Activated CD4-positive, alpha-beta T cell treated with anti-CD3 and anti-CD28 coated beads, Interleukin-2, Interleukin-6, amounts not matched to agents 100 ng/mL and 50 ng/mL, durations not matched to agents 16 hours and 8 hours (primary cell): ENCODE data around the gene NCOA5.
A peak's percentile ranks its signal among the peaks of the same experiment; 100 is the strongest.

ENCODE experiments used
- DNase-seq: peaks from one replicate; pipeline ENCODE4 v3.0.0-alpha.2; 2020

Gene NCOA5

DNA sequence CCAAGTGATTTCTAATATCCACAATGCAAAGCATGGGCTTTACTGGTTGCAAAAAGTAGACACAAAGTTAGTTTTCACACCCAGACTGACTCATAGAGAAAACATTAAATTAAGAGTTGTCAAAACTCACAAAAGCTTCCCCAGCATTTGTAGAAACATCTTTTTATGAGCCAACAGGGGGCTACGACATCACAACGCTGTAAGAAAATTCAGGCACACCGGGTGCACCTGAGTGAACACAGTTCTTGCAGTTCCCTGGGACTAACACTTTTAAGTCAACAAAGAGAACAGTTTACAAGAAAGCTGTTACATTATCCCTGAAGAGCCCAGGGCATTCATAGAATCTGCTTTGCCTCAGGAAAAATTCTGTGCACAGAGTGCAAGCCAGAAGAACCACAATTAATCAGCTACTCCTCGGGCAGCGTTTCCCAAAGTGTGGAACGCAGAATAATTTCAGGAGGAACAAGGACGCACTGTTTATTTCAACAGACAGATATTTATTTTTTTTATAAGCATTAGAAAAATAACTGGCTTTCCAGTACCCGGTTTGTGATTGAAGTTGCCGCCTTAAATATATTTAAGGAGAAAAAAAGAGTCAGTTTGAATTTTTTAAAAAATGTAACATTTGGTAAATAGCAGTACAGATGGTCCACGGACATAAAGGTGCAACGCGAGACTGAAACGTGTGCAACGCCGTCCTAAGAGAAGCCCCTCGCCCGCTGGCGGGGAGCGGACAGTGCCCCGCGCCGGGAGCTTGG lies 1.2 kb downstream of the NCOA5 start:
- DNase-seq = peak; percentile 37

- DNase-seq = no peak
These were observed 2.6 kb downstream of the NCOA5 start for GRCh38 chr20:46087161-46087560.

GRCh38 chr20:46085179-46085851 lies 4.4 kb downstream of the NCOA5 start:
- DNase-seq = no peak

GRCh38 chr20:46084805-46085178 lies 5.0 kb downstream of the NCOA5 start:
- DNase-seq = no peak

DNA sequence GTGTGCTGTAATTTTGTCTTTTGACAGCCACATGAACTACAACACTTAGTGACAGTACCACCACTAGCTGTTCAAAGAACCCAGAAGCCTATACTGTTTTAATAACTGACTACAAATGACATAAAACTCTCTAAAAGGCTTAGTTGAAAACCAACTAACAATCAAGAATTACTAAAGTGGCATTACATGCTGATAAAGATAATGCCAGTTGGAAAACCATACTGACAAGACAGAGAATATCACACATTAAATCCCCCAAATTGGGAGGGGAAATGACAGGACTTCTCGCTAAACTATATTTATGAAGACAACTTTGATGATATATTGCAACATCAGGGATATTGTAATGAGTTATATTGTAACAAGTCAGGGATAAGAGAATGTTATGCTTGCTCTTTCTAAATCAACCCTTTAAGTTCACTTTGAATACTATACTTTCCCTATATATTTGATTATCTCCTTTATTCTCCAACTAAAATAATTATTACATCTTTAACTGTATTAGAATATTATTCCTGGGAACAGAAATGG lies 6.2 kb downstream of the NCOA5 start:
- no peak for DNase-seq

GRCh38 chr20:46083101-46083500 lies 6.7 kb downstream of the NCOA5 start:
- DNase-seq = no peak

DNA sequence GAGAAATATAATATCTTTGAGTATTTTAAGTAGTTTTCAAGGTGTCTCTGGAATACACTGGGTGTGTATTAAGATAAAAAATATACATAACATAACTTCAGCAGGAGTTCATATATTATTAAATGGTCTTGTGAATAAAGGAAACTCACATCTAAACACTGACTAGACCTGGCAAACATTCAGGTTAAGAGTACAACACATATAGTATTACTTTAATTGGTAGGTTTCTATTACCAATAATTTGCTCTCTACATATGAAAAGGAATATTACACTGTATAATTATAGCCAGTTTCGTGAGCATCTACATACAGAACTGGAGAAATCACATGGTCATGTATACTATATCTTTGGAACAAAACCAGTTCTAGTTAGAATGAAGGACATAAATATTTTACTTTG lies 8.7 kb downstream of the NCOA5 start:
- no peak for DNase-seq

GRCh38 chr20:46078954-46079353 lies 10.8 kb downstream of the NCOA5 start:
- DNase-seq = no peak

GRCh38 chr20:46077642-46078305 lies 12.0 kb downstream of the NCOA5 start:
- DNase-seq = no peak

DNA sequence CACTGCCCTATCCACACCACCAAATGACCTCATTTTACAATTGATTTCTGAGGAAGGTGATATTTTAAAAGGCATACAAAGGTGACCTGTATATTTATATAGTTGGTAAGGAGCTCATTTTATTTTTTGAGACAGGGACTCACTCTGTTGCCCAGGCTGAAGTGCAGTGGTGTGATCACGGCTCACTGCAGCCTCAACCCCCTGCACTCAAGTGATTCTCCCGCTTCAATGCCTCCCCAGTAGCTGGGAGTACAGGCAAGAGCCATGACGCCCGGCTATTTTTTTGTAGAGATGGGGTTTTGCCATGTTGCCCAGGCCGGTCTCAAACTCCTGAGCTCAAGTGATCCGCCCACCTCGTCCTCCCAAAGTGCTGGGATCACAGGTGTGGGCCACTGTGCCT lies 13.0 kb downstream of the NCOA5 start:
- no peak for DNase-seq

DNA sequence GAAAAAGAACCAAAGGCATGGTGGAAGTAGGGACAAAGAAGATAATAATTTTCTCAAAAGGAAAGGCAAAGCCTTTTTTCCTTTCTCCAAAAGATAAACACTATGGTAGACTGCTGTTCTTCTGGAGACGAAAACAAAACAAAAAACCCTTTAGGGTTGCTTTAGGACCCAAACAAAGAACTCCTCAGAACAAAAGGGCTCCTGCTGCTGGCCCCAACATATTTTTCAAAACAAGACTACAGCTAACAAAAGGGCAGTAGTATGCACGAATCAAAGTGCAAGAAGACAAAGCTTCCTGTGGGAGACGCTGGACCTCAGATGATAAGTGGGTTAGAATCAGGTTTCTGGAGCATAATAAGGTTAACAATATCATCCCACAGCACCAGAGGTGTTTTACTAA lies 15.8 kb downstream of the NCOA5 start:
- DNase-seq = no peak

GRCh38 chr20:46073443-46073842 lies 16.3 kb downstream of the NCOA5 start:
- no peak for DNase-seq

DNA sequence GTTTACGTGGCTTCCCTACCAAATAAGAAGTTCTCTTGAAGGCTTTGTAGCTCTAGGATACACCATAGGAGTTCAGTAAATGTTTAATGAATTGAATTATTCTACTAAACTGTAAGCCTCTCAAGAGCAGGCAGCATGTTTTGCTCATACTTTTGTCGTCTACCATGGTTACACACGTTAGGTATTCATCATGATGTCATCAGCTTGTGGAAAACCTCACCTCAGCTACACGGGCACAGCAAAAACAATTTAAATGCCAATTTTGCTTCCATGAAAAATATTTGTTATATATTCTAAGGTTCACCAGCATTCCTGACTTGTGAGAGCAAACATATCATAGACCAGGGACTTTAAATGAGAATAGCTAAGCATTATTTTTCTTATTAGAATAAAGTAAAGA lies 16.7 kb downstream of the NCOA5 start:
- DNase-seq = no peak

GRCh38 chr20:46071573-46071972 lies 18.2 kb downstream of the NCOA5 start:
- DNase-seq = no peak

DNA sequence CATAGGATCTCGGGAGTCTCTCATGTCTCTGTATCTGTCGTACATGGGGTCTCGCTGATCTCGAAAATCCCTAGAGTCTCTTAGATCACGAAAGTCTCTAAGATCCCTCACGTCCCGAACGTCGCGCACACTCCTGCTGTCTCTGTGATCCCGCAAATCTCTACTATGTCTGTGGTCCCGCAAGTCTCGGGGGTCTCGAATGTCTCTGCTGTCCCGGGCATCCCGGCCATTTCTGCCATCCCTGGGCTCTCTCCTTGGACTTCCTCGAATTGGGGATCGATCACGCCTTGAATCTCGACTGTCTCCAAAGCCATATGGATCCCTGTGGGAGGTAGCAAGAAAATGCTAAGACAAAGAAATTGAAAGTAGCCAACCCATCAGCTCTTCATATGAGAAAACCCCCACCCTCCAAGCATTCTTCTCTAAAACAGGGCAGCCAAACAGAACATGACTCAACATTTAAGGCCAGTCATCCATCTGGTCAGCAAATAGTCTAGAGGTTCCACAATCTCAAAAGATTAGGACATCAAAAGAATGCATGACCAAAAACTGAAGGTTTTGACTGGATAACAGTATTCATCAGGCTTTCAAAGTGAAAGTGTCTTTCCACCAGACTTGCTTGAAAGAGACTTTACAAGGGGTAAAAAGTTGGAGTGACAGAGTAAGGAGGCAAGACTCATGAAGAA lies 19.4 kb downstream of the NCOA5 start:
- DNase-seq = no peak

DNA sequence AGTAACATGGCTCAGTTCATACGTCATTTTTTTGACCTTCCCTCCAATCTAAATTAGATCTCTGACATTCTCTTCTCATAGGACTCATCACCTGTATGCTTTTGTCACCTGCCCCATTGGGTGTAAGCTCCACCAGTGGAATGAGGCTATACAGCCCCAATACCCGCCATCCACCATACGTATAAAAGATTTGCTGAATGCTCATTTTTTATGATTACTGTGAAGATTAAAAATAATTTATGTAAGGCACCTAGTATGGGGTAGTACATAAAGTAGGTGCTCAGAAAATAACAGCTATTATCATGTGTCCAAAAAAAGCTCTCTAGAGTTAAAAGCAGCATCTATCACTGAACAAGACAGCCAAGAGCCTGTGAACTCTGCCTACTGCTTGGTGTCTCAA lies 24.1 kb downstream of the NCOA5 start:
- no peak for DNase-seq

DNA sequence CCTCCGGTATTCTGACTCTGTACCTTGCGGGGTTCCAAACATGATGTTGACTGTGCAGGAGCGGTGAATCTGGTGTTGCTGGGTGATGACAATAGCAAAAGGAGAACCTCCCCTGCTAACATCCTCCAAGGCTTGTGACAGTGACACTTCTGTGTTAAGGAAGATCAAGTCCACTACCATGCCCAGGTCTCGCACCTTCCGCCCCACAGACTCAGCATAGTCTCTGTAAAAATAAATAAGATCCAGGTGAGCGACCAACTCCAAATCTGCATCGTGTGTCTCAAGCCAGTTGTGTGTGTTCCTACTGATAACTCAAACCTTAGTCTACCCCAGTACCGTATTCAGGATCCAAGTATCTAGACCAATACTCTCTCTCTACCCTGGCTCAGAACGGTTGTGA lies 24.8 kb downstream of the NCOA5 start:
- DNase-seq = no peak

DNA sequence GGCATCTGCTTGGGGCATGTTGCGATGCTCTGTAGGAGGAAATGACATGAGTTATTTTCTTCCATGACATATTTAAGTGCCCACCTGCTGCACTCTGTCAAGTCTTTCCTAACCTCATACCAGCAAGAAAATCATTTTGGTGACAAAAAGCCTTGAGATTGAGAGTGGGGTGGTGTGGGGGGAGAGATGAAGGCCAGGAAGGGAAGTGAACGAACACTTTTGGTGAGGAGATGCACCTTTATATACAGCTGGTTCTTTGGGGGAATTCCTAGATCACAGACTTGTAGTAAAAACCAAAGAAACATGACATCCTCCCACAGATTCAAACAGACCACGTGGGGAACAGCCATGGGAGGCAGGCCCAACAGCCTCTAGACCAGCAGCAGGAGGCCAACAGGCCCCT lies 26.1 kb downstream of the NCOA5 start:
- DNase-seq = peak; percentile 42

- no peak for DNase-seq
These were observed 26.6 kb downstream of the NCOA5 start for GRCh38 chr20:46063151-46063550.

- DNase-seq = no peak
These were observed 27.1 kb downstream of the NCOA5 start for GRCh38 chr20:46062621-46063020.

DNA sequence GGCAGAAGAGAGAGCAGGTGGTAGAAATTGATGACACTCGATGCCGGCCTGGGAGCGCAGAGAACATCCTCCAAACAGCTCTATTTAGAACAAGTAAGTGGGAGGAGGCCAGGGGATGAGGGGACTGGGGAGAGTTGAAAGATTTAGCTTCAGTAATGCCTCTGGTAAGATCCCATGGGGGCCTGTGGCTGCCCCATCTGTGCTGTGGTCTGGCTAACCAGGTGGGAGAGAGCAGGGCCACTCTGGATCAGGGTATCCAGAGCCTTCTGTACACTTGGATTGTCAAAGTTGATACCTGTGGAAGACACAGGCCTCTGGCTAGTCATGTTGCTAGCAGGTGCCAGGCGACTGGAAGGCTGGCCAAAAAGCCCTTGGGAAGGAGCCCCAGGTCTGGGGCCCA lies 27.6 kb downstream of the NCOA5 start:
- no peak for DNase-seq

DNA sequence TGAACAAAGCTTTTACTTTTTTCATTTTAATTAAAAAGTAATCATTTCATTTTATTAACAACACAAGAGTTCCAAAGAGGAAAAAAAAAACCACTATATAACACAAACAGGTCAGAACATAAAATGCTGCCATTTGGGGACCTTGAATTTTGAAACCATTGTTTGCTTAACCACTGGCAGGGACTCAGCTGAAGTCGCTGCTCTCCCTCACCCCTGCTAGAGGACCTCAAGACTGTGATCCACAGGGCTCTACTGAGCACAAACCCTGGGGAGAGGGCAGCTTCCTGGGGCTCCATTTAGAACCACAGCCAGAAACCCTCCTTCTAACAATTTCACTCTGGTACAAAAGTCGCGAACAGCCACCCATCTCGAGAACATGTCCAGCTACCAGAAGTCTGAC lies 28.8 kb downstream of the NCOA5 start:
- DNase-seq = no peak

- peak; percentile 46 for DNase-seq
These were observed 29.4 kb downstream of the NCOA5 start for GRCh38 chr20:46060301-46060881.
